K562 (cell line): ENCODE data around the gene SCAPER. TPM values are rescaled to one million over a fixed set of nuclear protein-coding genes. Genes with fewer than 3 reads are reported as not detected.

Source experiments
- ATAC-seq: fragments of 200-7000 bp; cut with Tn5 transposase; 3 replicates; pipeline ENCODE4 v1.9.1; 2020; ENCODE audit warnings: moderate library complexity
- BruUV-seq: library from RNA; stranded (reverse); fragments of 400-500 nt; replicated peaks from 2 replicates; lab custom pipeline; 2021; lab: Mats Ljungman, UMichigan
- CTCF ChIA-PET: fragments of 300-600 bp; formaldehyde crosslinking; extraction: SDS; loops from one replicate; lab custom pipeline; 2021; ENCODE audit warnings: low intra/inter-chr PET ratio; lab: Yijun Ruan, JAX
- POLR2A ChIA-PET: fragments of 300-600, 350-650 bp; sonication (Branson Sonifier 250); formaldehyde crosslinking; extraction: SDS; loops from one replicate; lab custom pipeline; 2021; ENCODE audit warnings: antibody characterized with exemption, inconsistent platforms; lab: Yijun Ruan, JAX
- DNase-seq, 4 experiments: peaks; one replicate each; pipeline versions ENCODE4 v3.0.0 to v3.0.0-alpha.2; 2011 to 2018; ENCODE audit warnings: low spot score in 3 of 4, mixed read lengths in 3 of 4; ENCODE audit errors: extremely low read depth in 1 of 4
- FAIRE-seq: peaks from 2 replicates; lab custom pipeline; 2011; peaks lifted over from hg19 to GRCh38; lab: Jason Lieb, UNC
- H2AFZ ChIP-seq: 2 replicates; pipeline ENCODE4 v1.6.0; 2011; ENCODE audit warnings: low read depth, low read length, control low read depth, inconsistent platforms
- H3K27ac ChIP-seq: fragments of 200-600 bp; 3 replicates; pipeline ENCODE4 v1.8.0; 2011; ENCODE audit warnings: low read depth, mild to moderate bottlenecking, control low read depth, inconsistent platforms, low read length, moderate library complexity, mixed read lengths; ENCODE audit errors: extremely low read depth
- H3K27me3 ChIP-seq, 2 experiments: fragments of 300-600 bp in 1 of 2; 2 replicates in 1 of 2; 3 replicates in 1 of 2; pipeline versions ENCODE4 v1.6.0 to v1.8.0; 2011; ENCODE audit warnings: inconsistent platforms in 2 of 2, low read length in 2 of 2, mild to moderate bottlenecking in 1 of 2, mixed read lengths in 1 of 2, moderate library complexity in 1 of 2; ENCODE audit not compliant: control insufficient read depth in 2 of 2, insufficient read depth in 2 of 2
- H3K36me3 ChIP-seq: fragments of 300-600 bp; 3 replicates; pipeline ENCODE4 v1.8.0; 2011; ENCODE audit warnings: mild to moderate bottlenecking, low read length, inconsistent platforms; ENCODE audit not compliant: control insufficient read depth, insufficient read depth
- H3K4me1 ChIP-seq, 2 experiments: fragments of 200-600 bp in 1 of 2; replicated peaks in 1 of 2; 2 replicates in 1 of 2; 3 replicates in 1 of 2; pipeline versions ENCODE4 v1.5.1 to v1.8.0; 2011; ENCODE audit warnings: inconsistent platforms in 2 of 2, low read length in 2 of 2, mild to moderate bottlenecking in 1 of 2, mixed read lengths in 1 of 2, moderate library complexity in 1 of 2; ENCODE audit not compliant: control insufficient read depth in 2 of 2, insufficient read depth in 2 of 2
- H3K4me2 ChIP-seq: 2 replicates; pipeline ENCODE4 v1.6.1; 2011; ENCODE audit warnings: low read length, control low read depth, inconsistent platforms, mixed read lengths; ENCODE audit not compliant: insufficient read depth
- H3K4me3 ChIP-seq: fragments of 200-600 bp; sonication (generic), shearing (Covaris generic); 2 replicates; pipeline ENCODE4 v1.5.1; 2016; ENCODE audit warnings: control low read depth, inconsistent platforms
- H3K79me2 ChIP-seq: fragments of 200-600 bp; 3 replicates; pipeline ENCODE4 v1.8.0; 2011; ENCODE audit warnings: low read length, inconsistent platforms; ENCODE audit not compliant: control insufficient read depth, insufficient read depth
- H3K9ac ChIP-seq, 2 experiments: 2 replicates each; pipeline versions ENCODE4 v1.6.0 to v1.6.1; 2011; ENCODE audit warnings: low read depth in 2 of 2, low read length in 2 of 2, control low read depth in 1 of 2, inconsistent platforms in 1 of 2, mild to moderate bottlenecking in 1 of 2, mixed read lengths in 1 of 2; ENCODE audit not compliant: insufficient read depth in 1 of 2
- H3K9me1 ChIP-seq: one replicate; pipeline ENCODE4 v1.6.0; 2011; ENCODE audit warnings: inconsistent platforms, mild to moderate bottlenecking, low read length, moderate library complexity; ENCODE audit not compliant: control insufficient read depth, insufficient read depth
- H3K9me3 ChIP-seq: replicated peaks from 2 replicates; pipeline ENCODE4 v1.5.1; 2011; ENCODE audit warnings: low read depth, low read length, inconsistent platforms; ENCODE audit not compliant: control insufficient read depth, insufficient read depth
- H4K20me1 ChIP-seq: replicated peaks from 2 replicates; pipeline ENCODE4 v1.6.1; 2011; ENCODE audit warnings: low read length, inconsistent platforms, mixed read lengths; ENCODE audit not compliant: control insufficient read depth, insufficient read depth
- BCL6 ChIP-seq: fragments of 250-450 bp; sonication (Bioruptor Pico); IDR thresholded peaks from 2 replicates; pipeline ENCODE4 v1.4.0; 2020
- BMI1 ChIP-seq: fragments of 150-350 bp; IDR thresholded peaks from 2 replicates; pipeline ENCODE4 v1.6.1; 2014; ENCODE audit warnings: low read length
- IRF2 ChIP-seq: sonication (generic); formaldehyde crosslinking; IDR thresholded peaks from 2 replicates; pipeline ENCODE4 v1.8.1; 2022; ENCODE audit warnings: mild to moderate bottlenecking, missing genetic modification reagents
- LARP7 ChIP-seq: fragments of 450-650 bp; IDR thresholded peaks from 2 replicates; pipeline ENCODE4 v1.6.1; 2016
- MEF2A ChIP-seq: IDR thresholded peaks from 2 replicates; pipeline ENCODE4 v1.6.1; 2011; ENCODE audit warnings: low read depth, mild to moderate bottlenecking, low read length, moderate library complexity; ENCODE audit not compliant: control insufficient read depth
- PHTF2 ChIP-seq: fragments of 250-450 bp; sonication (Bioruptor Pico); IDR thresholded peaks from 2 replicates; pipeline ENCODE4 v1.5.0; 2021; ENCODE audit warnings: mild to moderate bottlenecking
- POLR3G ChIP-seq: IDR thresholded peaks from 2 replicates; pipeline ENCODE4 v1.6.1; 2011; ENCODE audit not compliant: insufficient read length, insufficient replicate concordance; ENCODE audit errors: extremely low read depth
- SMARCB1 ChIP-seq: IDR thresholded peaks from 2 replicates; pipeline ENCODE4 v1.6.1; 2011; ENCODE audit warnings: improper control_type of control experiment, low read depth; ENCODE audit not compliant: insufficient read length
- SMARCE1 ChIP-seq: fragments of 450-650 bp; IDR thresholded peaks from 2 replicates; pipeline ENCODE4 v1.7.1; 2016; ENCODE audit warnings: mild to moderate bottlenecking
- ZBTB17 ChIP-seq: fragments of 450-650 bp; formaldehyde crosslinking; IDR thresholded peaks from 2 replicates; pipeline ENCODE4 v1.4.0; 2020; ENCODE audit warnings: mild to moderate bottlenecking
- ZEB2 ChIP-seq: fragments of 450-650 bp; IDR thresholded peaks from 2 replicates; pipeline ENCODE4 v1.6.1; 2016
- WGBS: fragments of 100-300 bp; shearing (Covaris generic); methylation state at CpG from one replicate; pipeline ENCODE4 v1.1.6; 2016; ENCODE audit warnings: low coverage, mixed read lengths; ENCODE audit not compliant: insufficient coverage; ENCODE audit errors: missing lambda C conversion rate; 5-methylcytosine and 5-hydroxymethylcytosine counted together
- in situ Hi-C: fragments of 300-500 bp; cut with MboI; formaldehyde crosslinking; loops from 4 replicates; pipeline ENCODE4 v1.15.0; 2018; ENCODE audit warnings: inconsistent platforms, mixed read lengths
- intact Hi-C: fragments of 100-400 bp; cut with micrococcal nuclease; formaldehyde crosslinking; loops from 2 replicates; pipeline ENCODE4 v1.14.2; 2022
- polyA plus RNA-seq, 8 experiments: library from polyadenylated mRNA; depleted of rRNA in 4 of 8; stranded (reverse) in 5 of 8; unstranded in 3 of 8; fragments of >200 nt; fragmentation: Nextera tagmentation in 2 of 8; fragmentation: Illumina TruSeq in 1 of 8; extraction: Ambion mirVana in 2 of 8; extraction: Trizol in 1 of 8; gene quantifications; 2 replicates each; pipeline versions ENCODE4 v1.2.1 to v1.2.3, GENCODE V29; 2011 to 2014; ENCODE audit warnings: inconsistent platforms in 1 of 8, missing spikeins in 1 of 8
- total RNA-seq, 7 experiments: library from RNA; depleted of rRNA in 6 of 7; stranded (reverse); fragments of >200 nt in 6 of 7; fragmentation: Illumina TruSeq in 2 of 7; extraction: Trizol in 2 of 7; gene quantifications; 2 replicates each; pipeline versions ENCODE4 v1.2.1 to v1.2.3, GENCODE V29; 2011 to 2021; ENCODE audit warnings: low replicate concordance in 1 of 7
- TF ChIP-seq, protein P1 (sequence below): fragments of 450-650 bp; formaldehyde crosslinking; IDR thresholded peaks from 2 replicates; pipeline ENCODE4 v1.4.0; 2022; ENCODE audit warnings: missing genetic modification characterization
- TF ChIP-seq, protein P2 (sequence below): sonication (generic); formaldehyde crosslinking; IDR thresholded peaks from 2 replicates; pipeline ENCODE4 v1.8.0; 2022; ENCODE audit warnings: mild to moderate bottlenecking, missing genetic modification reagents

The SCAPER gene
- total and polyA plus RNA-seq, 9 of the 15 experiments (the other 6 are each of a cell fraction or from before 2014, with no cell fraction given) = 1.3 to 5.7 (median 3.2) TPM

DNA sequence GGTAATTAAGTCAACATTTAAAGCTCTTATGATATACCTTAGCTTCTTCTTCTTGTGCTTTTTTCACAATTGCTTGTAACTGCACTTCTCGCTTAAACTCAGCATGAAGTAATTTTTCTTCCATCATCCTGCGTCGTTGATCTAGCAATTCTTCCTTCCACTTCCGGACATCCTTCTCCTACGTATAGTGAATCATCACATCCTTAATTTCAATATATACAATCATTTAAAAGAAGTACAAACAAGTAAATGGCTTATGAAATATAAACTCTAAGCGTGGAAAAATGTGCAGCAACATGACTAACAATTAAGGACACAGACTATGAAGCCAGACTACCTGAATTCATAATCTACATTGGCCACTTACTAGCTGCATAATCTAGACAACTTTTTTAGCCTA lies 151.4 kb downstream of the SCAPER start:
- in situ Hi-C loops = no loop called here
- POLR2A ChIA-PET = no interaction called here
- DNase-seq = no peak
- no peaks in the 10 kb centered on the region for H3K4me1 ChIP-seq
- TF ChIP-seq MEF2A = no peak
- TF ChIP-seq, protein P1, sequence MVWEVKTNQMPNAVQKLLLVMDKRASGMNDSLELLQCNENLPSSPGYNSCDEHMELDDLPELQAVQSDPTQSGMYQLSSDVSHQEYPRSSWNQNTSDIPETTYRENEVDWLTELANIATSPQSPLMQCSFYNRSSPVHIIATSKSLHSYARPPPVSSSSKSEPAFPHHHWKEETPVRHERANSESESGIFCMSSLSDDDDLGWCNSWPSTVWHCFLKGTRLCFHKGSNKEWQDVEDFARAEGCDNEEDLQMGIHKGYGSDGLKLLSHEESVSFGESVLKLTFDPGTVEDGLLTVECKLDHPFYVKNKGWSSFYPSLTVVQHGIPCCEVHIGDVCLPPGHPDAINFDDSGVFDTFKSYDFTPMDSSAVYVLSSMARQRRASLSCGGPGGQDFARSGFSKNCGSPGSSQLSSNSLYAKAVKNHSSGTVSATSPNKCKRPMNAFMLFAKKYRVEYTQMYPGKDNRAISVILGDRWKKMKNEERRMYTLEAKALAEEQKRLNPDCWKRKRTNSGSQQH (CRISPR knock-in tag) = no peak
- no peak for TF ChIP-seq LARP7
- no peak for TF ChIP-seq PHTF2 (CRISPR knock-in tag)
- no peak for TF ChIP-seq IRF2 (CRISPR knock-in tag)
- no peak for TF ChIP-seq ZBTB17 (CRISPR knock-in tag)
- no peak for TF ChIP-seq BCL6 (CRISPR knock-in tag)
- no peak for TF ChIP-seq SMARCB1
- TF ChIP-seq SMARCE1 = no peak
- no peak for TF ChIP-seq BMI1
- TF ChIP-seq POLR3G = no peak
- TF ChIP-seq, protein P2, sequence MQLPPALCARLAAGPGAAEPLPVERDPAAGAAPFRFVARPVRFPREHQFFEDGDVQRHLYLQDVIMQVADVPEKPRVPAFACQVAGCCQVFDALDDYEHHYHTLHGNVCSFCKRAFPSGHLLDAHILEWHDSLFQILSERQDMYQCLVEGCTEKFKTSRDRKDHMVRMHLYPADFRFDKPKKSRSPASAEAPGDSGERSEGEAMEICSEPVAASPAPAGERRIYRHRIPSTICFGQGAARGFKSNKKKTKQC (CRISPR knock-in tag) = no peak
- no peak for TF ChIP-seq ZEB2
- TF ChIP-seq, all 486 proteins: peak for 0
- Histone ChIP-seq H3K36me3 (no peaks in the 10 kb centered on the region), H3K79me2 (no peaks in the 10 kb centered on the region), H3K9me1 (no peaks in the 10 kb centered on the region), H3K27ac (no peak overlapping the region), H2AFZ (no peak overlapping the region), H3K4me2 (no peak overlapping the region), H3K4me3 (no peak overlapping the region), H3K9ac (no peak overlapping the region), H4K20me1 (no peaks in the 10 kb centered on the region), H3K27me3 (no peaks in the 10 kb centered on the region), H3K9me3 (no peaks in the 10 kb centered on the region)
- intact Hi-C loops = no loop called here
- BruUV-seq = no TSS peak
- FAIRE-seq = no peak
- 29% methylated on average over 6 of the region's 6 CpGs for WGBS
- CTCF ChIA-PET = no interaction called here
- ATAC-seq = no peak
